Panc1 (cell line): Measurements from ENCODE around the gene FIGN.

ENCODE experiments used
- CTCF ChIP-seq: fragments of 450-650 bp; IDR thresholded peaks from 2 replicates; pipeline ENCODE4 v1.5.1; 2017; ENCODE audit warnings: mild to moderate bottlenecking
- POLR2AphosphoS5 ChIP-seq: IDR thresholded peaks from 2 replicates; pipeline ENCODE4 v1.6.1; 2012; ENCODE audit warnings: mild to moderate bottlenecking, low read depth, low read length, moderate library complexity
- TF ChIP-seq, protein P1 (sequence below), 2 experiments: IDR thresholded peaks; 2 replicates each; pipeline ENCODE4 v1.6.1; 2011 to 2012; ENCODE audit warnings: low read depth in 2 of 2, control low read depth in 1 of 2, low read length in 1 of 2, mild to moderate bottlenecking in 1 of 2, moderate library complexity in 1 of 2; ENCODE audit not compliant: insufficient read depth in 1 of 2

GRCh38 chr2:163730556-163730955 is 5.3 kb downstream of the FIGN start:
- TF ChIP-seq CTCF (no peak), POLR2AphosphoS5 (no peak)
- TF ChIP-seq, protein P1, sequence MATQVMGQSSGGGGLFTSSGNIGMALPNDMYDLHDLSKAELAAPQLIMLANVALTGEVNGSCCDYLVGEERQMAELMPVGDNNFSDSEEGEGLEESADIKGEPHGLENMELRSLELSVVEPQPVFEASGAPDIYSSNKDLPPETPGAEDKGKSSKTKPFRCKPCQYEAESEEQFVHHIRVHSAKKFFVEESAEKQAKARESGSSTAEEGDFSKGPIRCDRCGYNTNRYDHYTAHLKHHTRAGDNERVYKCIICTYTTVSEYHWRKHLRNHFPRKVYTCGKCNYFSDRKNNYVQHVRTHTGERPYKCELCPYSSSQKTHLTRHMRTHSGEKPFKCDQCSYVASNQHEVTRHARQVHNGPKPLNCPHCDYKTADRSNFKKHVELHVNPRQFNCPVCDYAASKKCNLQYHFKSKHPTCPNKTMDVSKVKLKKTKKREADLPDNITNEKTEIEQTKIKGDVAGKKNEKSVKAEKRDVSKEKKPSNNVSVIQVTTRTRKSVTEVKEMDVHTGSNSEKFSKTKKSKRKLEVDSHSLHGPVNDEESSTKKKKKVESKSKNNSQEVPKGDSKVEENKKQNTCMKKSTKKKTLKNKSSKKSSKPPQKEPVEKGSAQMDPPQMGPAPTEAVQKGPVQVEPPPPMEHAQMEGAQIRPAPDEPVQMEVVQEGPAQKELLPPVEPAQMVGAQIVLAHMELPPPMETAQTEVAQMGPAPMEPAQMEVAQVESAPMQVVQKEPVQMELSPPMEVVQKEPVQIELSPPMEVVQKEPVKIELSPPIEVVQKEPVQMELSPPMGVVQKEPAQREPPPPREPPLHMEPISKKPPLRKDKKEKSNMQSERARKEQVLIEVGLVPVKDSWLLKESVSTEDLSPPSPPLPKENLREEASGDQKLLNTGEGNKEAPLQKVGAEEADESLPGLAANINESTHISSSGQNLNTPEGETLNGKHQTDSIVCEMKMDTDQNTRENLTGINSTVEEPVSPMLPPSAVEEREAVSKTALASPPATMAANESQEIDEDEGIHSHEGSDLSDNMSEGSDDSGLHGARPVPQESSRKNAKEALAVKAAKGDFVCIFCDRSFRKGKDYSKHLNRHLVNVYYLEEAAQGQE (IDR thresholded peaks at IDR 0.05; ENCODE audit: insufficient read depth in 1 of 2, low read depth in 2 of 2, low read length in 1 of 2), result no peak
